K562 (cell line): ENCODE data around the gene CNTRL. TPM values are rescaled to one million over a fixed set of nuclear protein-coding genes. Genes with fewer than 3 reads are reported as not detected.

ENCODE experiments used
- ATAC-seq: fragments of 200-7000 bp; cut with Tn5 transposase; 3 replicates; pipeline ENCODE4 v1.9.1; 2020; ENCODE audit warnings: moderate library complexity
- BruUV-seq: library from RNA; stranded (reverse); fragments of 400-500 nt; replicated peaks from 2 replicates; lab custom pipeline; 2021; lab: Mats Ljungman, UMichigan
- CTCF ChIA-PET: fragments of 300-600 bp; formaldehyde crosslinking; extraction: SDS; loops from one replicate; lab custom pipeline; 2021; ENCODE audit warnings: low intra/inter-chr PET ratio; lab: Yijun Ruan, JAX
- POLR2A ChIA-PET: fragments of 300-600, 350-650 bp; sonication (Branson Sonifier 250); formaldehyde crosslinking; extraction: SDS; loops from one replicate; lab custom pipeline; 2021; ENCODE audit warnings: antibody characterized with exemption, inconsistent platforms; lab: Yijun Ruan, JAX
- DNase-seq, 4 experiments: peaks; one replicate each; pipeline versions ENCODE4 v3.0.0 to v3.0.0-alpha.2; 2011 to 2018; ENCODE audit warnings: low spot score in 3 of 4, mixed read lengths in 3 of 4; ENCODE audit errors: extremely low read depth in 1 of 4
- FAIRE-seq: peaks from 2 replicates; lab custom pipeline; 2011; peaks lifted over from hg19 to GRCh38; lab: Jason Lieb, UNC
- H2AFZ ChIP-seq: 2 replicates; pipeline ENCODE4 v1.6.0; 2011; ENCODE audit warnings: low read depth, low read length, control low read depth, inconsistent platforms
- H3K27ac ChIP-seq: fragments of 200-600 bp; 3 replicates; pipeline ENCODE4 v1.8.0; 2011; ENCODE audit warnings: low read depth, mild to moderate bottlenecking, control low read depth, inconsistent platforms, low read length, moderate library complexity, mixed read lengths; ENCODE audit errors: extremely low read depth
- H3K27me3 ChIP-seq, 2 experiments: fragments of 300-600 bp in 1 of 2; 2 replicates in 1 of 2; 3 replicates in 1 of 2; pipeline versions ENCODE4 v1.6.0 to v1.8.0; 2011; ENCODE audit warnings: inconsistent platforms in 2 of 2, low read length in 2 of 2, mild to moderate bottlenecking in 1 of 2, mixed read lengths in 1 of 2, moderate library complexity in 1 of 2; ENCODE audit not compliant: control insufficient read depth in 2 of 2, insufficient read depth in 2 of 2
- H3K36me3 ChIP-seq: fragments of 300-600 bp; 3 replicates; pipeline ENCODE4 v1.8.0; 2011; ENCODE audit warnings: mild to moderate bottlenecking, low read length, inconsistent platforms; ENCODE audit not compliant: control insufficient read depth, insufficient read depth
- H3K4me1 ChIP-seq, 2 experiments: fragments of 200-600 bp in 1 of 2; replicated peaks in 1 of 2; 2 replicates in 1 of 2; 3 replicates in 1 of 2; pipeline versions ENCODE4 v1.5.1 to v1.8.0; 2011; ENCODE audit warnings: inconsistent platforms in 2 of 2, low read length in 2 of 2, mild to moderate bottlenecking in 1 of 2, mixed read lengths in 1 of 2, moderate library complexity in 1 of 2; ENCODE audit not compliant: control insufficient read depth in 2 of 2, insufficient read depth in 2 of 2
- H3K4me2 ChIP-seq: 2 replicates; pipeline ENCODE4 v1.6.1; 2011; ENCODE audit warnings: low read length, control low read depth, inconsistent platforms, mixed read lengths; ENCODE audit not compliant: insufficient read depth
- H3K4me3 ChIP-seq: fragments of 200-600 bp; sonication (generic), shearing (Covaris generic); 2 replicates; pipeline ENCODE4 v1.5.1; 2016; ENCODE audit warnings: control low read depth, inconsistent platforms
- H3K79me2 ChIP-seq: fragments of 200-600 bp; 3 replicates; pipeline ENCODE4 v1.8.0; 2011; ENCODE audit warnings: low read length, inconsistent platforms; ENCODE audit not compliant: control insufficient read depth, insufficient read depth
- H3K9ac ChIP-seq, 2 experiments: 2 replicates each; pipeline versions ENCODE4 v1.6.0 to v1.6.1; 2011; ENCODE audit warnings: low read depth in 2 of 2, low read length in 2 of 2, control low read depth in 1 of 2, inconsistent platforms in 1 of 2, mild to moderate bottlenecking in 1 of 2, mixed read lengths in 1 of 2; ENCODE audit not compliant: insufficient read depth in 1 of 2
- H3K9me1 ChIP-seq: one replicate; pipeline ENCODE4 v1.6.0; 2011; ENCODE audit warnings: inconsistent platforms, mild to moderate bottlenecking, low read length, moderate library complexity; ENCODE audit not compliant: control insufficient read depth, insufficient read depth
- H3K9me3 ChIP-seq: replicated peaks from 2 replicates; pipeline ENCODE4 v1.5.1; 2011; ENCODE audit warnings: low read depth, low read length, inconsistent platforms; ENCODE audit not compliant: control insufficient read depth, insufficient read depth
- H4K20me1 ChIP-seq: replicated peaks from 2 replicates; pipeline ENCODE4 v1.6.1; 2011; ENCODE audit warnings: low read length, inconsistent platforms, mixed read lengths; ENCODE audit not compliant: control insufficient read depth, insufficient read depth
- E2F6 ChIP-seq, 2 experiments: IDR thresholded peaks; 2 replicates each; pipeline ENCODE4 v1.6.1; 2011; ENCODE audit warnings: borderline replicate concordance in 1 of 2, control low read depth in 1 of 2, low read depth in 1 of 2, low read length in 1 of 2, mild to moderate bottlenecking in 1 of 2, mixed read lengths in 1 of 2, moderate library complexity in 1 of 2; ENCODE audit not compliant: insufficient read depth in 1 of 2, insufficient read length in 1 of 2, poor library complexity in 1 of 2, severe bottlenecking in 1 of 2; ENCODE audit errors: extremely low read depth in 1 of 2
- HDAC6 ChIP-seq: IDR thresholded peaks from 2 replicates; pipeline ENCODE4 v1.6.1; 2012; ENCODE audit warnings: low read depth, mild to moderate bottlenecking, control low read depth, inconsistent platforms, low read length, moderate library complexity
- HIVEP1 ChIP-seq: fragments of 250-450 bp; sonication (Bioruptor Pico); IDR thresholded peaks from 2 replicates; pipeline ENCODE4 v1.4.0; 2020; ENCODE audit warnings: mild to moderate bottlenecking
- MIER1 ChIP-seq: fragments of 450-650 bp; IDR thresholded peaks from 2 replicates; pipeline ENCODE4 v1.6.1; 2016; ENCODE audit warnings: antibody characterized with exemption, mild to moderate bottlenecking, low read depth
- MTA3 ChIP-seq: fragments of 450-650 bp; formaldehyde crosslinking; IDR thresholded peaks from 2 replicates; pipeline ENCODE4 v1.6.1; 2017; ENCODE audit warnings: mild to moderate bottlenecking, borderline replicate concordance
- POLR3A ChIP-seq: IDR thresholded peaks from 2 replicates; pipeline ENCODE4 v1.6.1; 2011; ENCODE audit warnings: borderline replicate concordance, mild to moderate bottlenecking, moderate library complexity; ENCODE audit not compliant: insufficient read length, insufficient read depth; ENCODE audit errors: extremely low read depth
- THRAP3 ChIP-seq: fragments of 450-650 bp; IDR thresholded peaks from 2 replicates; pipeline ENCODE4 v1.6.1; 2016; ENCODE audit warnings: mild to moderate bottlenecking, inconsistent platforms, borderline replicate concordance
- TRIM25 ChIP-seq: fragments of 450-650 bp; IDR thresholded peaks from 2 replicates; pipeline ENCODE4 v1.7.0; 2016; ENCODE audit warnings: borderline replicate concordance
- ZFPM2 ChIP-seq: fragments of 250-450 bp; sonication (Bioruptor Pico); IDR thresholded peaks from 2 replicates; pipeline ENCODE4 v1.5.1; 2022; ENCODE audit warnings: mild to moderate bottlenecking
- WGBS: fragments of 100-300 bp; shearing (Covaris generic); methylation state at CpG from one replicate; pipeline ENCODE4 v1.1.6; 2016; ENCODE audit warnings: low coverage, mixed read lengths; ENCODE audit not compliant: insufficient coverage; ENCODE audit errors: missing lambda C conversion rate; 5-methylcytosine and 5-hydroxymethylcytosine counted together
- in situ Hi-C: fragments of 300-500 bp; cut with MboI; formaldehyde crosslinking; loops from 4 replicates; pipeline ENCODE4 v1.15.0; 2018; ENCODE audit warnings: inconsistent platforms, mixed read lengths
- intact Hi-C: fragments of 100-400 bp; cut with micrococcal nuclease; formaldehyde crosslinking; loops from 2 replicates; pipeline ENCODE4 v1.14.2; 2022
- polyA plus RNA-seq, 8 experiments: library from polyadenylated mRNA; depleted of rRNA in 4 of 8; stranded (reverse) in 5 of 8; unstranded in 3 of 8; fragments of >200 nt; fragmentation: Nextera tagmentation in 2 of 8; fragmentation: Illumina TruSeq in 1 of 8; extraction: Ambion mirVana in 2 of 8; extraction: Trizol in 1 of 8; gene quantifications; 2 replicates each; pipeline versions ENCODE4 v1.2.1 to v1.2.3, GENCODE V29; 2011 to 2014; ENCODE audit warnings: inconsistent platforms in 1 of 8, missing spikeins in 1 of 8
- total RNA-seq, 7 experiments: library from RNA; depleted of rRNA in 6 of 7; stranded (reverse); fragments of >200 nt in 6 of 7; fragmentation: Illumina TruSeq in 2 of 7; extraction: Trizol in 2 of 7; gene quantifications; 2 replicates each; pipeline versions ENCODE4 v1.2.1 to v1.2.3, GENCODE V29; 2011 to 2021; ENCODE audit warnings: low replicate concordance in 1 of 7
- TF ChIP-seq, protein P1 (sequence below): sonication (generic); formaldehyde crosslinking; IDR thresholded peaks from 2 replicates; pipeline ENCODE4 v1.8.0; 2022; ENCODE audit warnings: mild to moderate bottlenecking, missing genetic modification reagents

Gene CNTRL
- total and polyA plus RNA-seq, 9 of the 15 experiments (the other 6 are each of a cell fraction or from before 2014, with no cell fraction given) = 9.2 to 28.9 (median 20.5) TPM

DNA sequence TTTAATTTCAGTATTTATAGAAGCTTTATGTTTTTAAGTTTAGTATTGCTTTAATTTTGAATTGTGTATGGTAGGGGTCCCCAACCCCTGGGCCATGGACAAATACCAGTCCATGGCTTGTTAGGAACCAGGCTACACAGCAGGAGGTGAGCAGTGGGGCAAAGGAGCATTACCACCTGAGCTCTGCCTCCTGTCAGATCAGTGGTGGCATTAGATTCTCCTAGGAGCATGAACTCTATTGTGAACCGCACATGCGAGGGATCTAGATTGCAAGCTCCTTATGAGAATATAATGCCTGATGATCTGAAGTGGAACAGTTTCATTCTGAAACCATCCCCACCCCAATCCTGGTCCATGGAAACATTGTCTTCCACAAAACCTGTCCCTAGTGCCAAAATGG lies 26.6 kb upstream of the CNTRL start:
- no peak for DNase-seq
- no peaks in the 10 kb centered on the region for H3K79me2 ChIP-seq
- in situ Hi-C loops (no loop called here), intact Hi-C loops (no loop called here)
- BruUV-seq = no TSS peak
- no peaks in the 10 kb centered on the region for H3K9me1 ChIP-seq
- H3K36me3 ChIP-seq = no peaks in the 10 kb centered on the region
- no peak overlapping the region for H2AFZ ChIP-seq
- no peaks in the 10 kb centered on the region for H3K9me3 ChIP-seq
- FAIRE-seq = no peak
- H4K20me1 ChIP-seq = no peaks in the 10 kb centered on the region
- H3K27ac ChIP-seq = no peak overlapping the region
- 42% methylated on average over 2 of the region's 2 CpGs for WGBS
- ChIA-PET CTCF (no interaction called here), POLR2A (no interaction called here)
- no peak for ATAC-seq
- H3K4me3 ChIP-seq = no peak overlapping the region
- H3K4me2 ChIP-seq = no peak overlapping the region
- H3K9ac ChIP-seq = no peak overlapping the region
- TF ChIP-seq, protein P1, sequence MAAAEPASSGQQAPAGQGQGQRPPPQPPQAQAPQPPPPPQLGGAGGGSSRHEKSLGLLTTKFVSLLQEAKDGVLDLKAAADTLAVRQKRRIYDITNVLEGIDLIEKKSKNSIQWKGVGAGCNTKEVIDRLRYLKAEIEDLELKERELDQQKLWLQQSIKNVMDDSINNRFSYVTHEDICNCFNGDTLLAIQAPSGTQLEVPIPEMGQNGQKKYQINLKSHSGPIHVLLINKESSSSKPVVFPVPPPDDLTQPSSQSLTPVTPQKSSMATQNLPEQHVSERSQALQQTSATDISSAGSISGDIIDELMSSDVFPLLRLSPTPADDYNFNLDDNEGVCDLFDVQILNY (CRISPR knock-in tag) = no peak
- no peak for TF ChIP-seq HIVEP1 (CRISPR knock-in tag)
- H3K4me1 ChIP-seq = no peaks in the 10 kb centered on the region; a peak in 1 of 5 replicates
- H3K27me3 ChIP-seq = no peaks in the 10 kb centered on the region

DNA sequence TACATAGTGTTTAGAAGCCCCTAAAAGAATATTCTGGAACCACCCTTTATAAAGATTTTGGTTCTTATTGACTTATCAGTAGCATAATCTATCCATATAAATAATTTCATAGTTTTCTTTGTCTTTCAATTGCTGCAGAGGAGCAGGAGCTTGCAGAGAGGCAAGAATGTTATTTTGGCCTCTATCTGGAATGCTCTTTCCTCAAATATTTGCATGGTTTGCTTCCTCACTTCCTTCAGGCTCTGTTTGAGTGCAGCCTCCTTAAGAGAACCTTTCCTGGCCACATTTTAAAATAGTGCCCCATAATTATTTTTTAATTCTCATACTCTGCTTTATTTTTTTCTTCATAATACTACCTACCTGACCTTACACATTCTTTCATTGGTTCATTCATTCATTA lies 26.1 kb upstream of the CNTRL start:
- Histone ChIP-seq H3K36me3 (no peaks in the 10 kb centered on the region), H3K9me3 (no peaks in the 10 kb centered on the region), H4K20me1 (no peaks in the 10 kb centered on the region), H3K4me1 (no peaks in the 10 kb centered on the region; a peak in 1 of 5 replicates), H2AFZ (no peak overlapping the region), H3K27me3 (no peaks in the 10 kb centered on the region), H3K4me3 (no peak overlapping the region), H3K9me1 (no peaks in the 10 kb centered on the region), H3K27ac (no peak overlapping the region), H3K4me2 (no peak overlapping the region), H3K79me2 (no peaks in the 10 kb centered on the region), H3K9ac (no peak overlapping the region)
- FAIRE-seq = no peak
- BruUV-seq = no TSS peak
- ChIA-PET POLR2A (interaction anchor here (0.6 kb wide), 1 partner anchor 33 kb away, joined by 3 read pairs; no protein-coding TSS in a partner anchor), CTCF (no interaction called here)
- no peak for ATAC-seq
- in situ Hi-C loops (no loop called here), intact Hi-C loops (no loop called here)
- no peak for DNase-seq
- TF ChIP-seq ZFPM2 (CRISPR knock-in tag) = no peak
- TF ChIP-seq THRAP3 = no peak
- TF ChIP-seq MTA3 = no peak
- no peak for TF ChIP-seq E2F6 (IDR thresholded peaks at IDR 0.05; ENCODE audit: borderline replicate concordance in 1 of 2, extremely low read depth in 1 of 2, insufficient read depth in 1 of 2, insufficient read length in 1 of 2, low read depth in 1 of 2, low read length in 1 of 2, poor library complexity in 1 of 2, severe bottlenecking in 1 of 2)
- TF ChIP-seq MIER1 = no peak
- TF ChIP-seq HDAC6 = no peak
- TF ChIP-seq POLR3A = no peak
- TF ChIP-seq TRIM25 = no peak
